ENCODE measurements around the gene TUBB4A. TPM values are rescaled to one million over a fixed set of nuclear protein-coding genes. Genes with fewer than 3 reads are reported as not detected.

The TUBB4A gene
- total RNA-seq = 0.60 TPM in 1 of 2 replicates, not detected in the other

DNA sequence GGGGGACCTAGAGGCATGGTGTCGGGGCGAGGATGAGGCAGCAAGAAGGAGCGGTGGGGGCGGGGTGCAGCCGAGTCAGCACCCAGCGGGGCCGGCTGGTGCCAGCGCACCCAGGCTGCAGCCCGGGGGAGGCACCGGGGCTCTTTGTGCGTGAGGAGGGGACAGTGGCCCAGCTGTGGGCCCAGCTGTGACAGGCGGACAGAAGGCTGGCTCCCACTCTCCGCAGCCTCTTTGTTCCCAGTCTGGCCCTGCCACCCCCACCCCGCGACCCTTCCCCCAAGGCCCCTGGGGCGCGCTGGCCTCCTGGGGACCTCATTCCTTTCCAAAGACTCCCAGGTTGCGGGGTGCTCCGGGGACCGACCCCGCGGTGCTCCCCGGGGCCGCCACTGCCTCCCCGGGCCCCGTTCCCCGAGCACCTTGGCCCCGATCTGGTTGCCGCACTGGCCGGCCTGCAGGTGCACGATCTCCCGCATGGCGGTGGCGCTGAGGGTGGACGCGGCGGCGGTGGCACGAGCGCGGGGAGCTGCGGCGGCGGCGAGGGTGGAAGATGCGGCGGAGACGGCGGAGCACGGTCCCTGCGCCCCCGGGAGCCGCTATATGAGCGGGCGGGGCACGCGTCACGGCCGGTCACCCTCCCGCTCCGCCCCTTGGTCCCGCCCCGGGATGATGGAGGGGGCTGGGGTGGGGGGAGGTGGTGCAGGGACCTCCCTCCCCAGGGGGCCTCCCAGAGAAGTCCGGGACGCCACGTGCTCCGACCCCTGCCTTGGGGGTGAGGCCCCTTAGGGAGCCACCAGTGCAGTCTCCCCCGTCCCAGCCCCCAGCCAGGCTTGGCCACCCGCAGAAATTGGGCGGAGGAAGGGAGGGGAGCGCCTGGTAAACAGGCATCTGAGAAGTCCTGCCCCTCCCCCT, at the start of gene TUBB4A:
Gene TUBB4A (minus strand): TSS at position 570 of the 909 bp plus-strand sequence. CDS start 97 bp downstream, at position 473.

DNA sequence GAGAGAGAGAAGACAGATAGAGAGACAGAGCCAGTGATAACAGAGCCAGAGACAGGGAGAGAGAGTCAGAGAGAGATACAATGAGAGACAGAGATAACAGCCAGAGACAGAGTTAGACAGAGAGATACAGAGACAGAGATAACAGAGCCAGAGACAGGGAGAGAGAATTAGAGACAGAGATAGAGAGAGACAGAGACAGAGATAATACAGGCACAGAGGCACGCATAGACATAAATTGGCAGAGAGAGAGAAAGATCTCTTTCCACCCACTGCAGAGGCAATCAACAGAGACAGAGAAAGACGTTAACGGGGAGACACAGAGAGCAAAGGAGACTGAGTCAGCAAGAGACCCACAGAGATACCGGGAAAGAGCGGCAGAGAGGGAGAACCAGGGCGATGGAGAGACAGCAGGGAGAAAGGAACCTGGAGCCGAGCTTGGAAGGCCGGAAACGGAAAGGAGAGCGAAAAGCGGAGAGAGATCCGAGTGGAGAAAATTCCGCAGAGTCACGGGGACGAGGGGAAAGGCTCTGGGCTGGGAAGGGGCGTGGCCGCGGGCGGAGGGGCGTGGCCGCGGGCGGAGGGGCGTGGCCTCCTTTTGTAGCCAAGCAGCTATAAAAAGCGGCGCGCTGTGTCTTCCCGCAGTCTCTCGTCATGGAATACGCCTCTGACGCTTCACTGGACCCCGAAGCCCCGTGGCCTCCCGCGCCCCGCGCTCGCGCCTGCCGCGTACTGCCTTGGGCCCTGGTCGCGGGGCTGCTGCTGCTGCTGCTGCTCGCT, 28.5 kb upstream of the TUBB4A start, which contains the start of gene TNFSF9:
Gene TNFSF9 (plus strand): TSS at position 641 of the 777 bp plus-strand sequence. CDS start 11 bp downstream, at position 652.

GRCh38 chr19:6481541-6482342, 20.4 kb downstream of the TUBB4A start, which contains the start of gene DENND1C:
TSS of gene DENND1C (minus strand) at chr19:6481787. CDS start at chr19:6481695, 92 bp downstream.

DNA sequence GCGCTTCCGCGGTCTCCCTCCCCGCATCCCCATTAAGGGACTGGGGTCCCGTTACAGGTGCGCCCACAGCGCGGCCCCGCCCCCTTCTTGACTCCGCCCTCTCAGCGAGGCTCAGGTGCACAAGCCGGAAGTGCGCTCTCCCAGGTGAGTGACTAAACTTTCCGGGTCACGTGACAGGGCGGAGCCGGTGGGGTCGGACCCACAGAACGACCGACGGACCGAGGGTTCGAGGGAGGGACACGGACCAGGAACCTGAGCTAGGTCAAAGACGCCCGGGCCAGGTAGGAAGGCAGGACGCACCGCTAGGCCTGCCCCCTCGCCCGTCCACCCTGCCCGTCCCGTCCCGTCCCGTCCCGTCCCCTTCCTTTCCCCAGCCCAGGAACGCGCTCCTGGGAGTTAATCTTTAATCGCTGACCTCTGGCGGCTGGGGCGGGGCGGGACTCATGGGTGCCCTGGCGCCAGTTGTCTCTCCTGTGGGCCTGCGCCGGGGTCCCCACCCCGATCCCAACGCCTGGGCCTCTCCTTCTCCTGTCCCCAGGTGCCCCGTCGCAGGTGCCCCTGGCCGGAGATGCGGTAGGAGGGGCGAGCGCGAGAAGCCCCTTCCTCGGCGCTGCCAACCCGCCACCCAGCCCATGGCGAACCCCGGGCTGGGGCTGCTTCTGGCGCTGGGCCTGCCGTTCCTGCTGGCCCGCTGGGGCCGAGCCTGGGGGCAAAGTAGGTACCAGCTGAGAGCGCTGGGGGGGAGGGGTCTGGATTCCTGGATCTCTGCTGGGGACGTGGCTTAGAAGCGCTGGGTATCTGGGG, 37.8 kb downstream of the TUBB4A start, which contains the start of gene CRB3:
Gene CRB3 (plus strand): TSS at position 202 of the 804 bp plus-strand sequence. CDS start 431 bp downstream, at position 633.

DNA sequence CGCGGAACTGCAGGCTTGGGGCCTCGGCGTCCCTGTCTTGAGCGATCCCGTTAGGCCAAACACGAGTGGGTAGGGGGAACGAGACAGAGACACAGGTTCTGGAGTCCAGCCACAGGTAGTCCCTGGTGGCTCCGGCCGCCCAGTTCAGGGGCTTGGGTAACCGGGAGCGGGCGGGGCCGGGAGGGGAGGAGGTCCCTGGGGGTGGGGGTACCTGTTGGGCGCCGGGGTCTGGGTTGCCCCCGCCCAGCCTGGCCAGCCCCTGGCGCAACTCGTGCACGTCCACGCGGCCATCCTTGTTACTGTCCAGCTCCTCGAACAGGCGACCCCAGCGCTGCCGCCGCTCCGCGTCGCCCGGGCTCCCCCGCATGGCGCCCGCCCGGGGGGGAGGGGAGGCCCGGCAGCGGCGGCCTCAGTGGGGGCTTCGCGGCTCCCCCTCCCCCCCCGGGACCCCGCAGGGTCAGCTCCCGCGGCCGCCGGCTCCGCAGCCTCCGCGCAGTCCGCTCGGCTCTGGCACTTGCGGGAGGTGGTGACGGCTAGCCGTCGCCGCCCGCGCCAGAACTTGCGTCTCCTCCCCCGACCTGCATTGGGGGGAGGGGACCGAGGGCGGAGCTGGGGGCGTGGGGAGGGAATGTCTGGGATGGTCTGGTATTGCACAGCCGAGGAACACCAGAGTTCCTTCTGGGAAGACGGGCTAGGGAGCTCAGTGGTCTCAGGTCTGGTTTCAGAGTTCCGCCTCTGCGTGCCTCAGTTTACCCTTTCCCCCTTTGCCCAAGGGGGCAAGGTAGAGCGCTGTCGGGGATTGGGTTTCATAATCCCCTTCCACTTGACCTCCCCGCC, 42.6 kb downstream of the TUBB4A start, which contains the start of gene SLC25A23:
Gene SLC25A23 (minus strand): TSS at position 531 of the 837 bp plus-strand sequence. CDS start 164 bp downstream, at position 367.

Other genes with a start within 250 kb of the TUBB4A start
- 5.3 and 7.9 TPM in 2 replicates for gene MLLT1, start 222.3 kb downstream of the TUBB4A start, total RNA-seq
- 0.09 TPM in 1 of 2 replicates, not detected in the other for gene ACER1, start 168.7 kb downstream of the TUBB4A start, total RNA-seq
- gene CLPP, start 140.8 kb downstream of the TUBB4A start, total RNA-seq = 39.2 and 54.3 TPM in 2 replicates
- 19.4 and 60.0 TPM in 2 replicates for gene ALKBH7, start 129.5 kb downstream of the TUBB4A start, total RNA-seq
- gene PSPN, start 126.4 kb downstream of the TUBB4A start, total RNA-seq = 1.4 and 1.5 TPM in 2 replicates
- 40.4 and 54.5 TPM in 2 replicates for gene GTF2F1, start 109.1 kb downstream of the TUBB4A start, total RNA-seq
- 87.9 and 167 TPM in 2 replicates for gene KHSRP, start 77.5 kb downstream of the TUBB4A start, total RNA-seq
- gene SLC25A41, start 68.5 kb downstream of the TUBB4A start, total RNA-seq = not detected in 2 replicates
- 53.7 and 113 TPM in 2 replicates for gene SLC25A23, start 42.5 kb downstream of the TUBB4A start, total RNA-seq
- not detected in 2 replicates for gene CRB3, start 38.0 kb downstream of the TUBB4A start, total RNA-seq
- gene DENND1C, start 20.5 kb downstream of the TUBB4A start, total RNA-seq = not detected in 2 replicates
- 0.14 and 0.30 TPM in 2 replicates for gene TNFSF9, start 28.7 kb upstream of the TUBB4A start, total RNA-seq
- not detected in 2 replicates for gene CD70, start 88.8 kb upstream of the TUBB4A start, total RNA-seq
- gene TNFSF14, start 167.9 kb upstream of the TUBB4A start, total RNA-seq = under 0.01 TPM in 1 of 2 replicates, not detected in the other
- gene C3, start 218.3 kb upstream of the TUBB4A start, total RNA-seq = 3.1 and 60.0 TPM in 2 replicates
- gene GPR108, start 235.3 kb upstream of the TUBB4A start, total RNA-seq = 38.2 and 47.5 TPM in 2 replicates
- gene TRIP10, start 237.4 kb upstream of the TUBB4A start, total RNA-seq = 38.9 and 40.6 TPM in 2 replicates

Data from smooth muscle cell of the umbilical artery (primary cell).